Loucy (cell line): ENCODE measurements around the gene CEP135.

Experiments used
- H2AFZ ChIP-seq: fragments of 200-600 bp; sonication (generic); 2 replicates; pipeline ENCODE4 v1.6.0; 2016; ENCODE audit warnings: antibody characterized with exemption, mild to moderate bottlenecking, low read length, moderate library complexity
- H3F3A ChIP-seq: fragments of 200-600 bp; 2 replicates; pipeline ENCODE4 v1.6.0; 2016; ENCODE audit warnings: antibody characterized with exemption, low read depth, mild to moderate bottlenecking
- H3K27me3 ChIP-seq: fragments of 200-600 bp; sonication (generic); 2 replicates; pipeline ENCODE4 v1.6.1; 2014; ENCODE audit warnings: low read length, mild to moderate bottlenecking; ENCODE audit not compliant: insufficient read depth, poor library complexity, severe bottlenecking
- H3K36me3 ChIP-seq: fragments of 200-600 bp; sonication (generic); 2 replicates; pipeline ENCODE4 v1.6.1; 2016; ENCODE audit warnings: low read length; ENCODE audit not compliant: insufficient read depth
- H3K4me1 ChIP-seq: fragments of 200-600 bp; sonication (generic); 2 replicates; pipeline ENCODE4 v1.5.1; 2014; ENCODE audit warnings: low read length, mild to moderate bottlenecking; ENCODE audit not compliant: insufficient read depth, poor library complexity, severe bottlenecking
- H3K4me2 ChIP-seq: fragments of 200-600 bp; sonication (generic); 2 replicates; pipeline ENCODE4 v1.6.0; 2014; ENCODE audit warnings: antibody characterized with exemption, low read length, low read depth, mild to moderate bottlenecking; ENCODE audit not compliant: poor library complexity, severe bottlenecking
- H3K4me3 ChIP-seq: fragments of 200-600 bp; sonication (generic); 2 replicates; pipeline ENCODE4 v1.5.1; 2014; ENCODE audit warnings: low read length, mild to moderate bottlenecking, mixed read lengths; ENCODE audit not compliant: poor library complexity, severe bottlenecking
- H3K79me2 ChIP-seq: fragments of 200-600 bp; sonication (generic); 2 replicates; pipeline ENCODE4 v1.6.1; 2014; ENCODE audit warnings: low read length; ENCODE audit not compliant: insufficient read depth
- H3K9ac ChIP-seq: fragments of 200-600 bp; sonication (generic); 2 replicates; pipeline ENCODE4 v1.6.0; 2014; ENCODE audit warnings: mild to moderate bottlenecking, low read depth, low read length, moderate library complexity; ENCODE audit not compliant: poor library complexity, severe bottlenecking
- H3K9me2 ChIP-seq: fragments of 200-600 bp; sonication (generic); replicated peaks from 2 replicates; pipeline ENCODE4 v1.6.1; 2016; ENCODE audit warnings: low read depth, low read length, mixed read lengths
- H3K9me3 ChIP-seq: fragments of 200-600 bp; sonication (generic); 2 replicates; pipeline ENCODE4 v1.6.1; 2014; ENCODE audit warnings: mild to moderate bottlenecking, antibody characterized with exemption, low read length, low read depth; ENCODE audit not compliant: insufficient read depth
- H4K20me1 ChIP-seq: fragments of 200-600 bp; sonication (generic); 2 replicates; pipeline ENCODE4 v1.6.0; 2014; ENCODE audit warnings: antibody characterized with exemption, low read length, mild to moderate bottlenecking; ENCODE audit not compliant: insufficient read depth, poor library complexity, severe bottlenecking
- CTCF ChIP-seq: fragments of 200-600 bp; sonication (generic); conservative IDR thresholded peaks from 2 replicates; pipeline ENCODE4 v1.5.1; 2014; ENCODE audit warnings: mild to moderate bottlenecking, antibody characterized with exemption, low read length
- EZH2phosphoT487 ChIP-seq: fragments of 200-600 bp; IDR thresholded peaks from 2 replicates; pipeline ENCODE4 v1.6.1; 2018; ENCODE audit warnings: antibody characterized with exemption, mild to moderate bottlenecking, moderate library complexity, borderline replicate concordance

CEP135 gene

DNA sequence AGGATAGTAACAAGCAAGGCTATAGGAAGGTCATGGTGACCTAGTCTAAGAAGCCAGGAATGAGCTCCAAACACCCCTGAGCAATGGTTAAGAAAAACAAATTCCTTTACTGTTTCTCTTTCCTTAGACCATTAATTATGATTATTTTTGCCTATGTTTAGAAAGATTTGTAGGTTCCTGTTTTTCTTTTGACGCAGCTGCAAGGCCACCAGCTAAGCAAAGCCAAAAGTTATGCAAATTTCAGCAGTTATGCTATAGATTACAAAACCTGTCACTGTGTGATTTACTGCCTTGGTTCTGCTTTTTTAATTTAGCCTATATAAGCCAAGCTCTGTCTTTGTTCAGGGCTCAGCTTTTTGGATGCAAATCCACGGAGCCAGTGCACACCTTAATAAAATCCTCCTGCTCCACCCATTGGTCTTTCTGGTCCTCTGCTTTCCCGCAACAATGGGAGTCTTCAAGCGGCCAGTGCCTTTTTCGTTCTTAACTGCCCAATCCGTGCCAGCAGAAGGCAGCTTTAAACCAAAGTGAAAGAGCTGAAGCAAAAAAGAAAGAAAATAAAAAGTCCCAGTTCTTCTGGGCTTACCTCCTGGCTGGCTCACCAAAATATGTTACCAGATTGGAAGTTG lies 1.4 kb upstream of the CEP135 start:
- Histone ChIP-seq H3F3A (no peaks in the 10 kb centered on the region), H3K9ac (peak overlapping the region; percentile 88), H2AFZ (peak overlapping the region; percentile 93)

GRCh38 chr4:55947912-55948725 lies 626 bp upstream of the CEP135 start:
- no peaks in the 10 kb centered on the region for H4K20me1 ChIP-seq
- no peaks in the 10 kb centered on the region for H3K9me2 ChIP-seq
- peak overlapping the region; percentile 82 for H3K4me2 ChIP-seq
- no peaks in the 10 kb centered on the region for H3K9me3 ChIP-seq
- no peaks in the 10 kb centered on the region for H3K36me3 ChIP-seq
- H3F3A ChIP-seq = no peaks in the 10 kb centered on the region
- peaks cover 43% of the 10 kb centered on the region for H3K4me1 ChIP-seq
- no peak for TF ChIP-seq CTCF
- H3K9ac ChIP-seq = peak overlapping the region; percentile 88
- no peaks in the 10 kb centered on the region for H3K27me3 ChIP-seq
- peak overlapping the region; percentile 83 for H3K4me3 ChIP-seq
- H3K79me2 ChIP-seq = peaks cover 34% of the 10 kb centered on the region
- peak overlapping the region; percentile 93 for H2AFZ ChIP-seq

More for the DNA sequence above, 1.4 kb upstream of the CEP135 start:
- Histone ChIP-seq H3K9me3 (no peaks in the 10 kb centered on the region), H3K9me2 (no peaks in the 10 kb centered on the region), H3K4me3 (peak overlapping the region; percentile 83), H3K79me2 (peaks cover 28% of the 10 kb centered on the region), H3K4me1 (peaks cover 36% of the 10 kb centered on the region), H4K20me1 (no peaks in the 10 kb centered on the region), H3K36me3 (no peaks in the 10 kb centered on the region), H3K4me2 (peak overlapping the region; percentile 82), H3K27me3 (no peaks in the 10 kb centered on the region)
- TF ChIP-seq EZH2phosphoT487 (no peak), CTCF (no peak)

GRCh38 chr4:55949482-55949802 lies 697 bp downstream of the CEP135 start:
- H3K27me3 ChIP-seq = no peaks in the 10 kb centered on the region
- TF ChIP-seq EZH2phosphoT487 (no peak), CTCF (no peak)
- peak overlapping the region; percentile 79 for H2AFZ ChIP-seq
- no peaks in the 10 kb centered on the region for H3K9me3 ChIP-seq
- peaks cover 37% of the 10 kb centered on the region for H3K79me2 ChIP-seq
- peaks cover 52% of the 10 kb centered on the region for H3K4me1 ChIP-seq
- H3K4me2 ChIP-seq = peak overlapping the region; percentile 89
- peak overlapping the region; percentile 88 for H3K9ac ChIP-seq
- H3K36me3 ChIP-seq = peaks cover 6% of the 10 kb centered on the region; the same call in 1 of the 2 replicates
- H3F3A ChIP-seq = no peaks in the 10 kb centered on the region
- no peaks in the 10 kb centered on the region for H4K20me1 ChIP-seq
- H3K4me3 ChIP-seq = peak overlapping the region; percentile 83
- H3K9me2 ChIP-seq = no peaks in the 10 kb centered on the region
